Activated CD8-positive, alpha-beta memory T cell treated with anti-CD3 and anti-CD28 coated beads, Interleukin-2, amount 50 U/mL, for 4 hours (primary cell): ENCODE measurements around the gene SPTLC2.
"Not testable (repeated sequence)": the region's sequence is repeated elsewhere in the genome, so short reads cannot be mapped to it uniquely, and the experiment has no call there.

ENCODE experiments used
- DNase-seq: peaks from one replicate; pipeline ENCODE4 v3.0.0-alpha.2; 2020

SPTLC2 gene

GRCh38 chr14:77585385-77585784 is 31.1 kb downstream of the SPTLC2 start:
- DNase-seq = no peak

DNA sequence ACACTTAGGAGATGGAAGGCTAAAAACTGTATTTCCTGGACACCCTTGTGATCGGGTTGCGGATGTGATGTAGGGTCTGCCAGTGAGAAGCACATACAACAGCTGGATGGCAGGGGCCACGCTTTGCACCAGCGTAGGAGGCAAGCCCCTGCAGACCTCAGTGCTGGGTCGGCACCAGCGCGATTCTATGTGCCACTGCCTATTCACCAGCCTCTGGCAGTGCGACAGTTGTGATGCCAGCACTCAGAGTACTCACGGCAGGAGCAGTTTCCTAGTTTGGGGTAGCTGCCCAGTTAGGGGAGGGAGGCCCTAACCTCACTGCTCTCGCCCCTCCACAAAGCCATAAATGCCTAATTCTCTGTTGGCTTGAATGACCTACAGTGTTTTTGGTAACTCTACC is 31.6 kb downstream of the SPTLC2 start:
- DNase-seq = no peak

- DNase-seq = no peak
Measured at GRCh38 chr14:77583657-77584056, 32.8 kb downstream of the SPTLC2 start.

GRCh38 chr14:77582511-77582910 is 33.9 kb downstream of the SPTLC2 start:
- no peak for DNase-seq

GRCh38 chr14:77580964-77581505 is 35.4 kb downstream of the SPTLC2 start:
- DNase-seq = no peak

DNA sequence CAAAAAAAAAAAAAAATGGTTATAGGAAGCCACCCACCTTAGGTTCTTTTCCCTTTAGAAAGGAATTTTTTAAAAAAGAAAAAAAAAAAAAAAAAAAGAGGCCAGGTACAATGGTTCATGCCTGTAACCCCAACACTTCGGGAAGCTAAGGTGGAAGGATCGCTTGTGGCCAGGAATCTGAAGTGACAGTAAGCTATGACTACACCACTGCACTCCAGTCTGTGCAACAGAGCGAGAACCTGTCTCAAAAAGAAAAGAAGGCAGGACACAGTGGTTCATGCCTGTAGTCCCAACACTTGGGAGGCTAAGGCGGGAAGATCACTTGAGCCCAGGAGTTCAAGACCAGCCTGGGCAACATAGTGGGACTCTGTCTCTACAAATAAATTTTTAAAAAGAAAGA is 36.0 kb downstream of the SPTLC2 start:
- no peak for DNase-seq

DNA sequence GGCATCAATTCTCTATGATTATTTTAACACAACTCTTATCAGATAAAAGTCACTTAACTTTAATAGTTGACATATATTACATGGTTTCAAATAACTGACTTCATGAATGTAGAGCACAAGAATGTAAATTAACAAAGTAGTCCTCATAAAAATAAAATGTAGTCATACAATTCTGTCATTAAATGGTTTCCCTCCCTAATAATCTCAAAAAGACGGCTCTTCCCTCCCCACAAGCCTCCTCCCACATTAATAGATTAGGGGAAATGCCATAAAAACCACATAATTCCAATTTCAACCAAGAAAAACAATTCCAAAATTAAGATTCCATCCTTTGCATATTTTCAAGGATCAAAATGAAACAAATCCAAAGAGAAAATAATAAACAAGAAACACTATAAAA is 36.7 kb downstream of the SPTLC2 start:
- no peak for DNase-seq

- no peak for DNase-seq
Measured at GRCh38 chr14:77579065-77579464, 37.4 kb downstream of the SPTLC2 start.

GRCh38 chr14:77574446-77575115 is 41.9 kb downstream of the SPTLC2 start:
- DNase-seq = no peak

GRCh38 chr14:77573964-77574363 is 42.5 kb downstream of the SPTLC2 start:
- no peak for DNase-seq

DNA sequence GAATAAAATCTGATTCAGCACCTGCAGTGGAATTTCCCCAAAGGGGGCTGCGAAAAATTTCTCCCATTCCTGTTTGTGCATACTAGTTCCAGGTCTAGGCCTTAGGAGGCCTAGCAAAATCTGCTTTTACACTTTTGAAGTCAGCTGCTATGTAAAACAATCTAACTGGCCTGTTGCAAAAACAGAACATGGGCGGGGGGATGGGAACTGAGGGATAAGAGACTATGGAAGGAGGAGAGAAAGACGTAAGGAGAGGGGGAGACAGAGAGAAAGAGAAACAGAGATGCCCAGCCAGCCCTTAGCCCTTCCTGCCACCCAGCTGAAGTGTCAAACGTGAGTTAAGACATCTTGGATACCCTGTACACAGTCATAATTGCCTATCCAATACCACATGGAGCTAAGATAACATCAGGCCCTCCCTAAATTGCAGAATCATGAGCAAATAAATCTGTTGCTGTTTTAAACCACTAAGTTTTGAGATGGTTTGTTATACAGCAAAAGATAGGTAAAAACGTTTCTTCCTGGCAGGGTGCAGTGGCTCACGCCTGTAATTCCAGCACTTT is 45.6 kb downstream of the SPTLC2 start:
- DNase-seq = no peak

- DNase-seq = no peak
Measured at GRCh38 chr14:77565994-77566305, 50.5 kb downstream of the SPTLC2 start.

- DNase-seq = no peak
Measured at GRCh38 chr14:77565289-77565993, 51.0 kb downstream of the SPTLC2 start.

GRCh38 chr14:77562681-77563080 is 53.8 kb downstream of the SPTLC2 start:
- DNase-seq = no peak

DNA sequence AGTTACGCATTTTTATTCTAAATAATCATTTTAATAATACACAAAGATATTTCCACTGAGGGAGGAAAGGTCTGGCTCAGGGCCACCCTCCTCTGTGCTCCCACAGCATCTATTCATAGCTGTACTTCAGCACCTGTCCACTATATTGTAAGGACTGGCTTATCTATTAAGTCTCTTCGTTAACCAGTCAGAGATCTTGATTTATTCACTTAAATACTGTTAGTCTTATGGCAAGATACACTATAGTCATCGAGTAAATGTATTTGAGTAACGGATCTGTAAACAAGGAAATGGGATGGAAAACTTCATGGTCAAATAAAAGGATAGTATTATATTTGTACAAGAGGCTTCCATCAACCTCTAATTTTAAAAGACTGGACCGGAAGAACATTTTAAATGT is 54.6 kb downstream of the SPTLC2 start:
- DNase-seq = no peak

DNA sequence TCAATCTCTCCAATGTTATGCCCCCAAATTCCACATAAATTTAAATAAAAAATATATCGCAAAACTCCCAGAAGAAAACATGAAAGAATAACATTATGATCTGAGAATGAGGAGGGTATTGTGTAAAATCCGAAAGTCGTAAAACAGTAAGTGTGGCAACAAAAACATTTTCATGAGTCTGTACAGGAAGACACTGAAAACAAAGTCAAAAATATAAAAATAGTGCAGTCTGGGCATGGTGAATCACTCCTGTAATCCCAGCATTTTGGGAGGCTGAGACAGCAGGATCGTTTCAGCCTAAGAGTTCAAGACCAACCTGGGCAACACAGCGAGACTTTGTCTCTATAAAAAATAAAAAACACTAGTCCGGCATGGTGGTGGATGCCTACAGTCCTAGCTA is 57.1 kb downstream of the SPTLC2 start:
- no peak for DNase-seq

DNA sequence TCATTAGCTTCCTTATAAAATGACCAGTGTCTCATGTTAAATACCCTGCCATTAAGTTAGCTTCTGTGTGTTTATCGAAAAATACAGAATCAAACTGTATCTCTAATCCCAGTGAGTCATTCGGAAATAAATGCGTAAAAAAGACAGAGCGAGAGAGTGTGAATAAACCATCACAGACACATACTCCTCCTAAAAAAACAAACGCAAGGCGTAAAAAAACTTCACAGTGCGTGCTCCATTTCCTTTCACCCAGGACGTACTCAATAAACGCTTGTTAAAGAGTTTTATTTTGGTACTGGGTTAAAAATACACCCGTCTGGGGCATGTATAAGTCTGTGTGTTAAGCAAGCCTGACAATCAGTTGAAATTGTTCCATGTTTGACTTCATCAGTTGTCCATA is 59.0 kb downstream of the SPTLC2 start:
- no peak for DNase-seq

DNA sequence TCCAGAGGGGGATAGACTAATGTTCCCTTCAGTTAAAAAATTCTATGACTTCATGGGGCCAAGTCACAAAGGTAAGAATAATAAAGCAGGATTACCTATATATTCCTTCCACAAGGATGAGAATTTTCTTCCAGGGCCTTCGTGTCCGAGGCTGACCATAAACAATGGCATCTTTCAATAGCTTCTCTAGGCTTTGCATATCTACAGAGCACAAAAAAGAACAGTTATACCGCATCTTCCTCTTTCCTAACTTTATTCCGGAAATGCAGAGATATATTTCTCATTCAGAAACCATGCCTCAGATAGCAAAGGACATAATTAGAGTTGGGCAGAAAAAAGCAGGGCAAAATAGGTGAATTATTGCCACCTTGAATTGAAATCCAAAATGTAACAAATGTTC is 59.5 kb downstream of the SPTLC2 start:
- DNase-seq = no peak

- no peak for DNase-seq
Measured at GRCh38 chr14:77554816-77555599, 61.4 kb downstream of the SPTLC2 start.

DNA sequence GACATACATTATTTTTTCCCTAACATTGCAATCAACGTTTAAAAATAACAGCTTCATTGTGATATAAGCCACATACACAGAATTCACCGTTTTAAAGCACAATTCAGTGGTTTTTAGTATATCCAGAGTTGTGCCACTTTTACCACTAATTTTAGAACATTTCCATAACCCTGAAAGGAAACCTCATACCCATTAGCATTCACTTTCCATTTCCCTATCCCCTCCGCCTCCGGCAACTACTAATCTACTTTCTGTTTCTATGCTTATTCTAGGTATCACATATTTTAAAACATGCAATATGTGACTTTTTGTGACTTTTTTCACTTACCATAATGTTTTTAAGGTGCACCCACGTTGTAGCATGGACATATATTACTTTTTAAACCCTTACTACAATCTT is 62.2 kb downstream of the SPTLC2 start:
- DNase-seq = no peak

DNA sequence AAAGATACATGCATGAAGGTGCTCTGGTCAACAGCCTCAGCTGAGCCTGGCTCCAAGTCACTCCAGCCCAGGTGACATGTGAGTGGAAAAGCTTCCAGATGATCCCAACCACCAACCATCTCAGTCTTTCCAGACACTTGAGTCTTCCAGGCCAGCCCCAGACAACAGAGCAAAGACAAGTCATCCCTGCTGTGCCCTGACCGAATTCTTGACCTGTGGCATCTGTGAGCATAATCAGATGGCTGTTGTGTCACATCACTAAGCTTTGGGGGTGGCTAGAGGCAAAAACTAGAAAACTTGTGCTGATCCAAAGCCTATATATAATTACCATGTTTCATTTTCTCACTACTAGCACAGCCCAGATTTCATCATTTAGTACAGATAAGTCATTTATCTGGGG is 67.0 kb downstream of the SPTLC2 start:
- DNase-seq = no peak

- no peak for DNase-seq
Measured at GRCh38 chr14:77547512-77548180, 68.8 kb downstream of the SPTLC2 start.

DNA sequence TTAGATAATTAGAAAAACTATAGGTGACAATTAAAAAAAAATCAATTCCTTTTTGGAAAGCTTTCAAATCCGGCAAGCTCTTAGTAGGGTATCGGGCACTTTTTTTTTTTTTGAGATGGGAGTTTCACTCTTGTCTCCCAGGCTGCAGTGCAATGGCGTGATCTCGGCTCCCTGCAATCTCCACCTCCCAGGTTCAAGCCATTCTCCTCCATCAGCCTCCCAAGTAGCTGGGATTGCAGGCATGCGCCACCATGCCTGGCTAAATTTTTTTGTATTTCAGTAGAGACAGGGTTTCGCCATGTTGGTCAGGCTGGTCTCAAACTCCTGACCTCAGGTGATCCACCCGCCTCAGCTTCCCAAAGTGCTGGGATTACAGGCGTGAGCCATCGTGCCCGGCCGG is 71.3 kb downstream of the SPTLC2 start:
- DNase-seq = not testable (repeated sequence)
